B cell (primary cell): ENCODE measurements around the gene MCUB.

ENCODE experiments used
- CTCF ChIP-seq: fragments of 200-600 bp; IDR thresholded peaks from one replicate; pipeline ENCODE4 v1.8.0; 2022; ENCODE audit warnings: antibody characterized with exemption, mild to moderate bottlenecking
- EZH2 ChIP-seq: IDR thresholded peaks from 2 replicates; pipeline ENCODE4 v1.6.1; 2012; ENCODE audit warnings: borderline replicate concordance, low read depth, mild to moderate bottlenecking, moderate library complexity, low read length; ENCODE audit not compliant: insufficient read depth, poor library complexity, severe bottlenecking

- TF ChIP-seq CTCF (no peak), EZH2 (no peak)
Observed at GRCh38 chr4:109592367-109592766, 32.3 kb downstream of the MCUB start.
